GM19438 (cell line): Measurements from ENCODE around the gene ROCK1.

Experiments used
- ATAC-seq: cut with Tn5 transposase; IDR thresholded peaks from one replicate; pipeline ENCODE4 v1.9.1; 2021; ENCODE audit warnings: low read depth; ENCODE audit not compliant: unreplicated experiment

Gene ROCK1

GRCh38 chr18:21109936-21110712 is 1.5 kb downstream of the ROCK1 start:
- ATAC-seq: no peak

GRCh38 chr18:21105936-21106335 is 5.7 kb downstream of the ROCK1 start:
- no peak for ATAC-seq

GRCh38 chr18:21101172-21101571 is 10.4 kb downstream of the ROCK1 start:
- no peak for ATAC-seq

- ATAC-seq: no peak
Observed at GRCh38 chr18:21100678-21101077, 10.9 kb downstream of the ROCK1 start.

GRCh38 chr18:21100146-21100545 is 11.5 kb downstream of the ROCK1 start:
- no peak for ATAC-seq

GRCh38 chr18:21099442-21099841 is 12.2 kb downstream of the ROCK1 start:
- peak; percentile 72 for ATAC-seq

GRCh38 chr18:21096760-21097159 is 14.9 kb downstream of the ROCK1 start:
- no peak for ATAC-seq

- ATAC-seq: no peak
Observed at GRCh38 chr18:21093133-21093532, 18.5 kb downstream of the ROCK1 start.

- ATAC-seq: no peak
Observed at GRCh38 chr18:21090680-21091079, 20.9 kb downstream of the ROCK1 start.

GRCh38 chr18:21085579-21086166 is 25.9 kb downstream of the ROCK1 start:
- no peak for ATAC-seq

- no peak for ATAC-seq
Observed at GRCh38 chr18:21084511-21085078, 27.0 kb downstream of the ROCK1 start.

GRCh38 chr18:21083017-21083416 is 28.6 kb downstream of the ROCK1 start:
- no peak for ATAC-seq

GRCh38 chr18:21081426-21081825 is 30.2 kb downstream of the ROCK1 start:
- no peak for ATAC-seq

GRCh38 chr18:21080576-21080975 is 31.0 kb downstream of the ROCK1 start:
- no peak for ATAC-seq

GRCh38 chr18:21074336-21075323 is 37.0 kb downstream of the ROCK1 start:
- no peak for ATAC-seq

- no peak for ATAC-seq
Observed at GRCh38 chr18:21073180-21073579, 38.4 kb downstream of the ROCK1 start.

- no peak for ATAC-seq
Observed at GRCh38 chr18:21071071-21071470, 40.5 kb downstream of the ROCK1 start.

- no peak for ATAC-seq
Observed at GRCh38 chr18:21069468-21069867, 42.1 kb downstream of the ROCK1 start.

GRCh38 chr18:21064347-21064746 is 47.3 kb downstream of the ROCK1 start:
- ATAC-seq: no peak

- no peak for ATAC-seq
Observed at GRCh38 chr18:21063011-21063410, 48.6 kb downstream of the ROCK1 start.

GRCh38 chr18:21057112-21057511 is 54.5 kb downstream of the ROCK1 start:
- no peak for ATAC-seq
